HG03342 (cell line): Measurements from ENCODE around the gene FOXP1.
"Not testable (repeated sequence)": the region's sequence is repeated elsewhere in the genome, so short reads cannot be mapped to it uniquely, and the experiment has no call there.

Experiments used
- ATAC-seq: cut with Tn5 transposase; IDR thresholded peaks from one replicate; pipeline ENCODE4 v1.9.1; 2021; ENCODE audit warnings: mild to moderate bottlenecking, moderate library complexity; ENCODE audit not compliant: unreplicated experiment

The FOXP1 gene

DNA sequence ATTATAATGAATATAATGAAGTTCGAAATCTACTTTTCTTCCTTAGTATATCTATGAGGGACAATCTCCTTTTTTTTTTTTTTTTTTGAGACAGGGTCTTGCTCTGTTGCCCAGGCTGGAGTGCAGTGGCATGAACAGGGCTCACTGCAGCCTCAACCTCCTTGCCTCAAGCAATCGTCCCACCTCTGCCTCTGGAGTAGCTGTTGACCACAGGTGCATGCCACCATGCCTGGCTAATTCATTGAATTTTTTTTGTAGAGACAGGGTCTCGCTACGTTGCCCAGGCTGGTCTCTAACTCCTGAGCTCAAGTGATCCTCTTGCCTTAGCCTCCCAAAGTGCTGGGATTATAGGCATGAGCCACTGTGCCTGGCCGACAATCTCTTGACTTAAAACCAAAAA is 607.5 kb downstream of the FOXP1 start:
- ATAC-seq, result not testable (repeated sequence)

DNA sequence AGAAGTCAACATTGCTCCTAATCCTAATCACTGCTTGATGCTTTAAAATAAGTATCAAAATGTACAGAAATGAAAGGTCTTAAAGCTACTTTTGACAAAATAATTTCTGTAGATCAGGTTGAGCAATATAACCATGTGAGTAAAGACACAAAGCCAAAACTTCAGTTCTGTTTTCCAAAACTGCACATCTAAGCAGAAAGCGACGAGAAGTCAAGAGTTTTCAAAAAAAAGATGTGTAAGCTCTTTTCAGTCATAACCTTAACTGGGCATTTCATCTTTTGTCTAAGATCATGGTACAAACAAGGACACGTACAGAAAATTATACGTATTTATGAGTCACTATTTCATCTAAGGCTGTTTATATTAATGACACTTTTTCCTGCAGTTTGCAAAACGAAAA is 608.8 kb downstream of the FOXP1 start:
- ATAC-seq, result no peak

DNA sequence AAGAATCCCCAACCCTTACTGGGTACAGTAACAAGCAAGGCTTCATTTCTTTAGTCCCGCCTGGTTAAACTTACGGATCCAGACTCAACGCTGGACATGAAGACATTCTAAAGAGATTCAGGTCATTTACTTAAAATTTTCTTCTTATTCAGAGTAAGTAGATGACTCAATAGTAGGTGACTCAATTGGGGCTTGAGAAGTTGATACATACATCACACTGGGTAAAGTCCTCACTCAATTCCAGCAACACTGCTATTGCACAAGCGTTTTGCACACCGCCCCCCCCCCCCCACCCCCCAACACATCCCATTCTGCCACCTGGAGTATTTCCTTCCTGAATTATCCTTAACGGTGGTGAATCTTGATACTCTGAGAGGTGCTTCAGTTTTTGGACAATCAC is 610.0 kb downstream of the FOXP1 start:
- no peak for ATAC-seq

DNA sequence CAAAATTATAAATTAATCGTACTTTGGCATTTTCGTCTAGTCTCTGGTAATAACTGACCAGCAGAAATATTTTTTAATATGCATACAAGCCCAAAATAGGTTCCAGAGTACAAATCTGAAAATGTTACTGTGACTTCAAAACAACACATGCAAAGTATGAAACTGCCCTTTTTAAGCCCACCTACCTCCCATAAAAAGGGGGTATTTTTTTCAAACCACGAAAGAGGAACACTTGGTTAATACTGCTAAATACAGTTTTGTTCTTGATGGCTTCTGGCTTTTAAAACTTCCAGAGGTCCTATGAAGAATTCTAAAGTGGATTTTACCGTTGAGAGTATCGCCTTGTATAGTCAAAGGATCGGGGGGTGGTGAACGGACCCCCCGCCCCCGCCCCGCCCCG is 610.7 kb downstream of the FOXP1 start:
- no peak for ATAC-seq

DNA sequence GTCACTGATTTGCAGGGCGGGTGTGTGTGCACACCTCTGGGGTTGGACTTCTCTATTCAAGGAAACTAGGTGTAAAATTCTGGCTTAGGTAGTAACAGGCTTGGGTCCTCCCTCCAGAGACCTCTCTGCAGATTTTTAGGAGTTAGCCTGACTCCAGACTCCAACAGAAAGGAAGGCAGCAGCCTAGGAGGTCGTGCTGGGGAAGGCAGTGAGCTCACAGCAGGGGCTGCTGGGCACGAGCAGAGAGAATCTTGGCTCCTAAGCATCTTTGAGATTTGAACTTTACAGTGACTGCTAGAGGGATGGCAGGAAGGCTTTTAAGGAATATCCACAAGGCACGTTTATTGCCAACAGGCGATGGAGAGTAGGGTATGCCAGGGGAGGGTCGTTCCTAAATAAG is 612.6 kb downstream of the FOXP1 start:
- ATAC-seq, result no peak

DNA sequence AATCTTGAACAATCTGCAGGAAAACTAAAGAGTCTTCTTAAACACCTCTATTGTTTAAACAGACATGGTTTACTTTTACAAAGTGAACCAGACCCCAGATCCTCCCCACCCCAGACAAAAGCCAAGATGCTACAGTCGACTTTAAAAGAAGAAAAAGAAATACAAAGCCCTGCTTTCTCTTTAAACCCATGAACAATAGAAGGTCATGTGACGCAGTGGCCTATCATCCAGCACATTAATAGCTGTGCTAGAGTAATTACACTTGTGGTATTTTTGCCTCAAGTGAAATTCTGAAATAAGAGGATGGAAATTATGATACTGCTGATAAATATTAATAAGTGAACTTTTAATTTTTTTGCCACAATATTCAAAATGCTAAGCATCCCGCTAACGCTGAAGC is 613.4 kb downstream of the FOXP1 start:
- ATAC-seq, result no peak

DNA sequence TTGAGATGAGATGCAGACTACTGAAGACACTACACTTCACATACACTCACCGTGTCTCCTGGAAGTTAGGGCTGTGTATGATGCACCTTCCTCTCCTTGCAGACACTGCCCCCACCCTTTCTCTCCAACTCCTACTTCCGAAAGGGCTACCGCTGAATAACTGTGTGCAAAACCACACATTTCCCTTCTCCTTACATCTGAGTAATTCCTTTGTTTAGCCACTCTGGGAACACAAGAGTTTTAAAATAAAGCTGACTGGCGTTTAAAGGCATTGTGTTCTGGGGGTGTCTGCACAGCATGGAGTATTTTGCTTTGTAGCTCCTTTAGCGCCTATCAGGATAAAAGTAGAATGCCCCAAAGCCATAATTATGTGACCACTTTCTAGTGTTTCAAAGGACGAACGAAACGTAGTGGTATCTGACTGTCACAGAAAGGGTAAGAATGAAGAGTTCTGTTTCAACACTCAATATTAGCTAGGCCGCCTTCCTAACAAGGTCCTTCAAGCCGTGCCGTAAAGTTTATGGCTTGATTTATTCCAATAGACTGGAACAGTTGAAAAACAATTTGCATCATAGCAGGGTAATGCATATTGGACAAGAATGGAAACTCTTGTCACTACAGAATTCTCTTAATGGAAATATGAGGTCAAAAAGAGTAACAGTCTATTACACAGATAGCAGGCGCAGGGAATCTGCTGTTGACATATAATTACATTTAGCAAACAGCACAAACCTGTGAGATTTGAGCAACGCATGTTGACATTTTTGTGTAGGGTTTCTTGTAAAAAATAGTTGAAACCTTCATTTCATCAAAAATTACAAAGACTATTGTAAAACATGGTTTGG is 619.9 kb downstream of the FOXP1 start:
- no peak for ATAC-seq

DNA sequence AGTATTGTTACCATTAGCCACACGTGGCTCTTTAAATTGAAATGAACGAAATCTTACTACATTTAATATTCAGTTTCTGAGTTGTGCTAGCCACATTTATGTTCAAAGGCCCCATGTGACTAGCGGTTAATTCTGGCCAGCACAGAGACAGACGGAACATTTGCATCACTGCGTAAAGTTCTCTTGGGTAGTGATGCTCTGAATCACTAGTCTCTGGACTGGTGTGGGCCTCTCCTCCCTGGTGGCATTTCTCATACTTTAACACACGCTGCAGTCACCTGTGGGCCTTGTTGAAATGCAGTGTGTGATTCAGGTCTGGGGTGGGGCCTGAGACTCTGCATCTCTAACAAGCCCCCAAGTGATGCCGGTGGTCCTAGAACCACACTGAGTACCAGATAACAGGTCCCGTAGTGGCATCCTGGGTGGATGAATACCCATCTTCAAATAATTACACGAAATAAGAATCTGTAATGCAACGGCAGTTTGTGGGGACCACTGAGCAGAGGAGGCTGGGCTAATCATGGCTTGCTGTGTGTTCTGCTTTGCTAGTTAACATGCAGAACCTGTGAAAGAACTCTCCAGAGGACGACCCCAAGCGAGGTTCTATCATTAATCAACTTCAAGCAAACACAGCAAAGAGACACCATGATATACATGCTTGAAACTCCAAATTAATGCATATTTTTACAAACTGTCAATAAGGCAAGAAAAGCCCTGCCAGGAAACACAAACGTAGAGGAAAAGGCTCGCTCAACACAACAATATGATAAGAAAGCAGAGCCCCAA is 623.8 kb downstream of the FOXP1 start:
- no peak for ATAC-seq

DNA sequence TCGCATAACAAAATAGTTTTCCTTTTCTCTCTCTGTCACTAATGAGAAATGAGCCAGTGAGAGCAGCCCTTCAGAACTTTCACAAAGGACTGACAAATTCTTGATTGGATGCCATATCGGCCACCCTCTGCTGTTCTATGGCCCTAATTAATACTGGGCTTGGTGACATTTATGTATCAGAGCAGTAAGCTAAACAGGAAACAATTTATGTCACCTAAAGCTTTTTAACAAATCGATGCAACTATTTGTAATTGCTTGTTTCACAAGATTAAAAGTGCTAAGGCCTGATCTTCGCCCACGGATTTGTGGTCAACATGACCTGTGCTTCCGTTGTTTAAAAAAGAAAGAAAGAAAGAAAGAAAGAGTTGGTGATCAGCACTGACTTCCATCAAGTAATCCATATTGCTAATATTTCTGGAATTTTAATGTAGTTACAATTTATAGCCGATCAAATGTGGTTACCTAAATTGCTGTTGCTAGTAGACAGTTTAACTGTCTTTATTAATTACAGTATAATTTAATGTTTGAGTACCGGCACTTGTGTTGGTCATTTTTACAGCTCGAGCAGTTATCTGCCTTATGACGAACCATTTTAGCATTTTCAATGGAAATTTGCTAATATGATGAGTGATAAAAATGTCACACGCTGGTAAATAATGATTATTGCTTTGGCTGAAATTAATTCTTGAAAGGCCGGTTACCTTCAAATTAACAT is 631.3 kb downstream of the FOXP1 start:
- ATAC-seq, result no peak

DNA sequence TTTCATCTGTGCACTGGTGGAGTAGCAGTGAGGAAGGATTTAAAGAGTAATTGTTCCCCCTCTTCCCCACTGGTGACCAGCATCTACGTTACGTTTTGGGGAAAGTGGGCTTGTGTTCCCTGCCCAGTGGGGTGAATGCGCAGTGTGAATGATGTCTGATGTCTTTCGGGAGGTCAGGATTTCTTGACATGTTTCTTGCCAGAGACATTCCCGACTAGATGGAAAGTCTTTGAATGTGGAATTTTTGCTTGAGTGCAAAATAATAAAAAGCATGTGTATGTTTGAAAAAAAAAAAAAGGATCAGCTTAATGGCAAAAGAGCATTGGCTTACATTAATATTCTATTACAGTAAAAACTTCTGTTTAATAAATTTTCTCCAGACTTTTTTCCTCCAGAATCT is 632.2 kb downstream of the FOXP1 start:
- ATAC-seq, result no peak

DNA sequence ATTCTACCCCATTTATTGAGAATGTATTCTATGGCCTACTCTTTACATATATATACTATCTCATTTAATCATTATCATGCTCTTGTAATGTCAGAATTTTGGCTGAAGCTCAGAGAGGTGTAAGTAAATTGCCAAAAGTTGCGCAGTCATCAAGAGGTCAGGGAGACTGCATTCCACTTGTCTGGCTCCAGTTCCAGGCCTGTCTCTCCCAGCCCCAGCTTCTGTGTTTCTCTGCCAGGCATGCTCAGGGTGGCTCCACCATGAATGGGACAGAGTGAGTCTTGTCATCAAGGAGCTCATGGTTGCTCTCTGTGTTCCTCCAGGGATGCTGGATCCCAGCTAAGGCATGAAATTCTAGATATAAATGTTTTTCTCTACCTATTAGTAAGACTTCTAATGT is 635.9 kb downstream of the FOXP1 start:
- ATAC-seq, result no peak

DNA sequence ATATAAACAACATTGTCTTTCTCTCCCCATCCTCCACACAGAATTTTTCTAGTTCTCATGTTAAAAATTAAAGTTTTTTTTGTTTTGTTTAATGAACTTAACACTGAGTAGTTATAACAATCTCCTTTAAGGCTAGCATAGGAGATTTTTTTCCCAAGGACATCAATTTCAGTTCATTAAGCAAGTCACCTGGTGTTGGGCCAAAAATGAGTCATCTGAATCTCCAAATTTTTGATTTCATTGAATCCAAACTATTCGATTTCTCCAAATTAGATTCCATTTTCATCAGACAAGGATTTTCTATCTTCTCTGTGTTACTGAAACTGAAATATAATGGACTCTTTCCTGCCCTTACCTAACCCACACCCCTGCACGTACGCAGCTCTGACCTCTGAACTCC is 639.6 kb downstream of the FOXP1 start:
- ATAC-seq, result no peak

DNA sequence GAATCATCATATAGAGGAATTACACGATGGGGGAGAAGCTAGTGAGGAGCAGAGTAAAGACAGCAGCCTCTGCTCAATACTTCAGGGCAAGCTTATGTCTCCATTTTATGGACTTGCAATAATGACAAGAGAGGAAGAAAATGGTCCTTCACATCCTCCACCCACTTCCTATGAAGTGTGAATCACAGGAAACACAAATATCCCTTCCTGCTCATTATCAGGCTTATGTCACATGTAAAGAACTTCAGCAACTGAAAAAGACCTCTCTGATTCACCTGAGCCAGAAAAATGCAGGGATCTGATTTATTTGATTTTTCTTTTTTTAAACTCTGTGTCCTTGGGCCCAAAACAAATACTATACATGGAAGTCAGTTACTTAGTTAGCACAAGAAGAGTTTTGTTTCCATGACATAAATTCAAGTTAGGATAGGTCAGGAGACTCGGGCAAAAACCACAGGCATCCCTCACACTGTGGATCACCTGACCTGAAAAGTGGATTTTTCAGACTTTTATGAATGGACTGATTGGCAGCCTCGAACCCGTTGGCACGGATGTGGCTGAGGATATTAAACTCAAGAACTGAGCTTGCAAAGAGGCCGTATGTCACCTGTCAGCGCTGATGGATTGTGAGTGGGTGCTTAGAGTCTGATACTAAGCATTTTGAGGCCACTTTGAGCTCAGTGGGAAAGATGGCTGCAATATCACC is 650.3 kb downstream of the FOXP1 start:
- ATAC-seq, result no peak

DNA sequence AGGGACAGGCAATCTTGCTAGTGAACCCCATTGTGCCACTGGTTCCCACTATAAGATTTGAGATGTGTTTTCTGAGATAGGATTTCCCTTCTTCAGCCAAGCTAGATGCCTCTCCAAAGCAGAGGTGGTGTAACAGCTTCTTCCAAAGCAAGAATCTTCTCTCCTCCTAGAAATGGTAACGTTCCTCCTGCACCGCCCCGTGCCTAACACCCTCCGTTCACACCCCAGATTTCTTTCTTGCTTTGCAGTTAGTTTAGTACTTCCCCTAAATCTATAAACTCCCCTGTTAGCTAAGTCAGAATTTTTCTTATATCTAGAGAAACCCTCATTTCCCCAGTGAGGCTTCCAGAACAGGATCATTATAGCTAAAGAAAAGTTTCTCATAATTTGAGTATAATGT is 653.5 kb downstream of the FOXP1 start:
- no peak for ATAC-seq

DNA sequence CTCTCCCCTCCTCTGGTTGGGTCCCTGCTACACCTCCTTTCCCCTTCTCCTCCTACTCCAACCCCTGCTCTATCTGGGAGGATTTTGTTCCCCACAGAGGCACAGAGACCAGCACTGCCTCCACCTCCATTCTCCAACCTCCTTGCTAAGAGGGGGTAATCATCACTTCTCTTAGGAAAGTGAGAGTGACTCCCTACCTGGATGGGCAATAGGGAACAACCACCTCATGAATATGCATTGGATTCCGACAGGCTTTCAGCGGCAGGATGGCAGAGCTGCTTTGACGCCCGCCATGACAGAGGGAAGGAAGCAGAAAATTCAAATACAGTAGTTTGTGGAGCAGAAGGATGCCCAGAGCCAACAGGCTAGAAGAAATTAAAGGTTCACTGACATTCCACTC is 656.3 kb downstream of the FOXP1 start:
- ATAC-seq, result no peak

DNA sequence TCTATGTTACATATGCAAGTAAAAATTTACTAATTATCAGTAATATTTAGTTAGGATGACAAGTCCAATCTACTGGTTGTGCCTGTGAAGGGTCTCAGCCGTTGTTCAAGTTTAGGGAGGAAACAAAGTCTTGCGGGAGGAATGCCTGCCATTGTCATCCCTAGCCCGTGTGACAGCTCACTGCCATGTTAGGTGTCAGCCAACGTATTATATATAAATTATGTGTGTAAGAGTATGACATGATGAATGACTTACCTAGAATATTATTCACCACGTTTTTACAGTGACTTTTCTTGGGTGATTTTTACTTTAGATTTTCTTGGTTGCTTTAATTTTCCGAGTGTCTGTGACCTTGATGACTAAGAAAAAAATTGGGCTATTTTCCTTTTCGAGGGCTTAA is 656.7 kb downstream of the FOXP1 start:
- ATAC-seq, result no peak

DNA sequence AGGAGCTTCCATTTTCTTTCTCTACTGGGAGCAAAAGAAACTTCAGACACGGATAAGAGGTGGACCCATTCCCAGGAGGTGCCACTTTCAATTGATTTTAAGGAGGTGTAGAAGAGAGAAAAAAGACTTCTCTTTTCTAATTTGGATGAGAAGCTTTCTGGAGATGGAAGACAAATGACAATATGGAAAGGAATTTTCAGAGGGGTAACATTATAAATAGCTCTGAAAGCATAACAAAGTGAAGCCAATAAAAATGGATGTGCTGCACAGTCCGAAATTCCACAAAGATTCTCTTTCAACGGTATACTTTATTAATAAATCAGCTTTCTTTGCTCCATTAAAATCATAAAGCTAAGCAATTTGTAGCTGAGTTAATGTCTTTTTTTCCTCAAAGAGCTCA is 663.9 kb downstream of the FOXP1 start:
- no peak for ATAC-seq

DNA sequence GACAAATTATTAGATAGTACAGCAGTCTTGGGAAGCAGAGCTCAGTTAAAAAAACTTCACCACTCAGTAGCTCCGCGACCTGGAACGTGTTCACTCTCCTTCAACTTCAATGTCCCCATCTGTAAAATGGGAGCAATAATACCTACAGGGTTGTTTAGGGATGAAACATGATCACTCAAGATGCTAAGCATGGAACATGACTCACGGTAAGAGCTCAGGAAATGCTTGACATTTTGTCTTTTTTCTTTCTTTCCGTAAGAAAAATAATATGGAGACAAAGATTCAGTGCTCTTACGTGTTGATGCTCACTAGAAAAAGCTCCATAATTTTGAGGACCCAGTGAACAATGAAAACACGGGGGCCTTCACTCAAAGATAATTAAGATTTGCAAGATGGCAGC is 664.4 kb downstream of the FOXP1 start:
- no peak for ATAC-seq

DNA sequence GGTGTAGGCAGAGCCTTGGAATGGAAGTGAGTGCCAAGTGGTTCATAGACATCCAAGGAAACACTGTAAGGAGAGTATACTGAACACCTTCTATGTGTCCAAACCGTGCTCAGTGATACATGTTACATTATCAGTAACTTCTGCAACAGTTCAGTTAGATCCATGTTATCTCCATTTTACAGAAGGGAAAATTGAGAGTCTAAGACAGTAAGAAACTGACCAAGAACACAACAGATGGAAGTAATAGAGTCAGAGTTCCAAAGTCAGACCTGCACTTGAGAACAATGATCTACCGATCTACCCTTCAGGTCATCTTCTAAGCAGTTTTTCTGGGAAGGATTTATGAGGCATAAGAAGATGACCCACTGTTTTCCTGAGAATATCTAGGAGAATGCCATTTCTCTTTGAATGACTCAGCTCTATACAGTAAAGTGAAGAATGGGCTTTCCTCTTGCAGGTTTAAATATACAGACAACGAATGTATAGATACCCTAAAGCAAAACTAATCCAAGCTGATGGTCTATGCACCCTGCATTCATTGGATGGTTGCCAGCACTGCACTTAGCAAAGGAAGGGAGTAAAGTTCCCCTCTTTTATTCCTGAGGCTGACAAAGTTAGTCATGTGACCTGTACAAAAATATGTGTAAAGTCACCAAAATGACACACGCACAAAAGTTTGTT is 667.0 kb downstream of the FOXP1 start:
- no peak for ATAC-seq

DNA sequence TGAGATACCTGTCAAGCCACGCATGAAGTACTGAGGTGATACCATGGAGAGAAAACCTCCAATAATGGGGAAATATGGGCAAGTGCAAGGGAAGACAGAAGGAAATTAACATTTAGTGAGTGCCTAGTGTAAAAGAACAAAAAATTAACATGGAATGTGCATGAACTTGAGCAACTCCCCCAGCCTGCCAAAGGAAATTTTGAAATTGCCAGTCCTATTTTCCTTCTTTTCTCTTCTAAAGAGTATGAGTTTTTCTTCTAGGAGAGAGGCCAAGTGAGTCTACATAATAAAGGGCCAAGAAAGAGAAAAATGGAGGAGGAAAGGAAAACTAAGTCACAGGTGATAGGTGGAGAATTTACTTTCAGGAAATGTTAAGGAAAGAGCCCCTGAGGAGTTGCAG is 668.7 kb downstream of the FOXP1 start:
- no peak for ATAC-seq

DNA sequence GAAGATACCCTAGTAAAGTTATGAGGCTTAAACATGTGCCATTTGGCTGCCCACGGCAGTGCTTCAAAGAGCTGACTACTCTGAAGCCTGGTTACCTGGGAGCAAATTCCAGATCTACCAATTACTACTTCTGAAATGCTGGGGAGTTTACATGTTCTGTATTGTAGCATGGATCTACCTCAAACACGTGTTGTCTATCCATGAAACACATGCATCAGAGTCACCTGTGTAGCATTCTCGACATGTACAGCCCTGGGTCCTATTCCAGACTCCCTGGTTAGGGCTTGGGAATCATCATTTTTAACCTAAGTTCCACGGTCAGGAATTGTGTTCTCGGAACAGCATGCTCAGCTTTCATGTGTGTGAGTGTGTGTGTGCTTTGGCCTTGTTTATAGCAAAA is 671.8 kb downstream of the FOXP1 start:
- ATAC-seq, result no peak
